ENCODE measurements around the gene UTF1. TPM values are rescaled to one million over a fixed set of nuclear protein-coding genes. Genes with fewer than 3 reads are reported as not detected.

Gene UTF1
- total RNA-seq, 1 experiment from 2014 or later: not detected

GRCh38 chr10:133274751-133275683, 45.0 kb downstream of the UTF1 start:
- no peak for DNase-seq
- H3K27me3 ChIP-seq: no peaks in the 10 kb centered on the region
- no peaks in the 10 kb centered on the region for H3K36me3 ChIP-seq
- H3K4me3 ChIP-seq: no peak overlapping the region
- H3K9me3 ChIP-seq: no peaks in the 10 kb centered on the region

GRCh38 chr10:133275684-133276092, 45.7 kb downstream of the UTF1 start:
- H3K36me3 ChIP-seq: no peaks in the 10 kb centered on the region
- no peak for DNase-seq
- no peaks in the 10 kb centered on the region for H3K27me3 ChIP-seq
- no peaks in the 10 kb centered on the region for H3K9me3 ChIP-seq
- H3K4me3 ChIP-seq: no peak overlapping the region

GRCh38 chr10:133276100-133276434, 46.0 kb downstream of the UTF1 start:
- no peak for DNase-seq
- no peaks in the 10 kb centered on the region for H3K36me3 ChIP-seq
- H3K4me3 ChIP-seq: no peak overlapping the region
- no peaks in the 10 kb centered on the region for H3K9me3 ChIP-seq
- no peaks in the 10 kb centered on the region for H3K27me3 ChIP-seq

- Histone ChIP-seq H3K4me3 (no peak within 1 kb of the TSS), H3K36me3 (peaks cover under 1% of the 10 kb centered on the region; the same call in 1 of the 2 replicates), H3K27me3 (no peaks in the 10 kb centered on the region), H3K9me3 (no peaks in the 10 kb centered on the region)
- no peak for DNase-seq
Observed at GRCh38 chr10:133276435-133277201, 46.6 kb downstream of the UTF1 start, which contains the start of gene ADAM8. TSS of gene ADAM8 (minus strand) at chr10:133276868. CDS start at chr10:133276817, 51 bp downstream.

- Histone ChIP-seq H3K4me3 (no peak overlapping the region), H3K36me3 (peaks cover 5% of the 10 kb centered on the region; the same call in 1 of the 2 replicates), H3K27me3 (no peaks in the 10 kb centered on the region), H3K9me3 (no peaks in the 10 kb centered on the region)
- no peak for DNase-seq
Observed at GRCh38 chr10:133277277-133277992, 47.4 kb downstream of the UTF1 start.

- peaks cover 5% of the 10 kb centered on the region for H3K36me3 ChIP-seq
- H3K27me3 ChIP-seq: no peaks in the 10 kb centered on the region
- no peak overlapping the region for H3K4me3 ChIP-seq
- no peak for DNase-seq
- no peaks in the 10 kb centered on the region for H3K9me3 ChIP-seq
Observed at GRCh38 chr10:133277993-133278576, 48.1 kb downstream of the UTF1 start.

GRCh38 chr10:133278577-133279265, 48.7 kb downstream of the UTF1 start:
- Histone ChIP-seq H3K9me3 (no peaks in the 10 kb centered on the region), H3K36me3 (peaks cover 6% of the 10 kb centered on the region), H3K27me3 (no peaks in the 10 kb centered on the region), H3K4me3 (no peak overlapping the region)
- DNase-seq: no peak

- DNase-seq: no peak
- no peaks in the 10 kb centered on the region for H3K9me3 ChIP-seq
- no peaks in the 10 kb centered on the region for H3K27me3 ChIP-seq
- H3K36me3 ChIP-seq: peaks cover 9% of the 10 kb centered on the region
- no peak overlapping the region for H3K4me3 ChIP-seq
Observed at GRCh38 chr10:133279326-133280226, 49.6 kb downstream of the UTF1 start.

- peaks cover 12% of the 10 kb centered on the region for H3K36me3 ChIP-seq
- no peaks in the 10 kb centered on the region for H3K27me3 ChIP-seq
- no peak for DNase-seq
- no peak overlapping the region for H3K4me3 ChIP-seq
- H3K9me3 ChIP-seq: no peaks in the 10 kb centered on the region
Observed at GRCh38 chr10:133280391-133281059, 50.5 kb downstream of the UTF1 start.

- Histone ChIP-seq H3K36me3 (peaks cover 18% of the 10 kb centered on the region), H3K9me3 (no peaks in the 10 kb centered on the region), H3K4me3 (no peak overlapping the region), H3K27me3 (no peaks in the 10 kb centered on the region)
- DNase-seq: no peak
Observed at GRCh38 chr10:133281084-133281483, 51.1 kb downstream of the UTF1 start.

Other genes with a start within 250 kb of the UTF1 start
- not detected in 2 replicates for gene ADGRA1, start 142.3 kb upstream of the UTF1 start, total RNA-seq (2014; rRNA removed; shearing (Covaris generic); ENCODE audit: low replicate concordance)
- gene KNDC1, start 70.0 kb upstream of the UTF1 start, total RNA-seq (2014; rRNA removed; shearing (Covaris generic); ENCODE audit: low replicate concordance): 0.92 and 1.5 TPM in 2 replicates
- gene VENTX, start 7.6 kb downstream of the UTF1 start, total RNA-seq (2014; rRNA removed; shearing (Covaris generic); ENCODE audit: low replicate concordance): not detected in 2 replicates
- gene ADAM8, start 46.7 kb downstream of the UTF1 start, total RNA-seq (2014; rRNA removed; shearing (Covaris generic); ENCODE audit: low replicate concordance): 0.52 and 1.5 TPM in 2 replicates
- gene TUBGCP2, start 78.7 kb downstream of the UTF1 start, total RNA-seq (2014; rRNA removed; shearing (Covaris generic); ENCODE audit: low replicate concordance): 58.6 and 80.8 TPM in 2 replicates
- gene ZNF511, start 78.7 kb downstream of the UTF1 start, total RNA-seq (2014; rRNA removed; shearing (Covaris generic); ENCODE audit: low replicate concordance): 42.0 and 75.7 TPM in 2 replicates
- not detected in 2 replicates for gene CALY, start 106.7 kb downstream of the UTF1 start, total RNA-seq (2014; rRNA removed; shearing (Covaris generic); ENCODE audit: low replicate concordance)
- not detected in 2 replicates for gene PRAP1, start 117.2 kb downstream of the UTF1 start, total RNA-seq (2014; rRNA removed; shearing (Covaris generic); ENCODE audit: low replicate concordance)
- gene FUOM, start 127.8 kb downstream of the UTF1 start, total RNA-seq (2014; rRNA removed; shearing (Covaris generic); ENCODE audit: low replicate concordance): 10.8 and 50.8 TPM in 2 replicates
- gene ECHS1, start 143.1 kb downstream of the UTF1 start, total RNA-seq (2014; rRNA removed; shearing (Covaris generic); ENCODE audit: low replicate concordance): 73.8 and 120 TPM in 2 replicates
- gene PAOX, start 149.0 kb downstream of the UTF1 start, total RNA-seq (2014; rRNA removed; shearing (Covaris generic); ENCODE audit: low replicate concordance): 0.54 and 0.66 TPM in 2 replicates
- 33.6 and 39.4 TPM in 2 replicates for gene MTG1, start 163.9 kb downstream of the UTF1 start, total RNA-seq (2014; rRNA removed; shearing (Covaris generic); ENCODE audit: low replicate concordance)
- not detected in 2 replicates for gene SPRN, start 194.4 kb downstream of the UTF1 start, total RNA-seq (2014; rRNA removed; shearing (Covaris generic); ENCODE audit: low replicate concordance)
- gene SCART1, start 223.7 kb downstream of the UTF1 start, total RNA-seq (2014; rRNA removed; shearing (Covaris generic); ENCODE audit: low replicate concordance): 0.35 and 1.5 TPM in 2 replicates

All from MG63 (cell line).